Measurements from ENCODE around the gene YBEY. TPM values are rescaled to one million over a fixed set of nuclear protein-coding genes. Genes with fewer than 3 reads are reported as not detected.

The YBEY gene
- total and polyA plus RNA-seq, 4 donors = 7.6 to 32.1 (median 15.1) TPM

GRCh38 chr21:46264690-46265144 lies 21.4 kb upstream of the YBEY start:
- no peaks in the 10 kb centered on the region for H3K27me3 ChIP-seq (ENCODE audit: control insufficient read depth in 3 of 3, insufficient read depth in 3 of 3, low read length in 2 of 3)
- no peak for DNase-seq
- no peak for TF ChIP-seq CTCF (IDR thresholded peaks at IDR 0.05; ENCODE audit: control extremely low read depth, extremely low read depth)
- H3K4me3 ChIP-seq = no peak overlapping the region
- no peak for ATAC-seq (ENCODE audit: insufficient read depth, low FRiP score)
- no peak overlapping the region for H3K27ac ChIP-seq (ENCODE audit: low read depth in 1 of 2, low read length in 1 of 2)
- peaks cover 30 to 61% (median 48%) of the 10 kb centered on the region in 4 donors for H3K36me3 ChIP-seq (ENCODE audit: control insufficient read depth in 4 of 4, insufficient read depth in 4 of 4, low read length in 4 of 4)
- 93% methylated on average over 13 of the region's 13 CpGs for WGBS, 2 donors
- H3K9ac ChIP-seq (ENCODE audit: insufficient read depth in 1 of 2, low read length in 2 of 2) = no peak overlapping the region
- no peaks in the 10 kb centered on the region for H3K4me1 ChIP-seq (ENCODE audit: control insufficient read depth in 5 of 5, insufficient read depth in 5 of 5, low read length in 5 of 5)
- no peaks in the 10 kb centered on the region for H3K9me3 ChIP-seq (ENCODE audit: control insufficient read depth in 4 of 4, insufficient read depth in 3 of 4, low read length in 3 of 4)

- Histone ChIP-seq H3K27me3 (ENCODE audit: control insufficient read depth in 3 of 3, insufficient read depth in 3 of 3, low read length in 2 of 3) (no peaks in the 10 kb centered on the region), H3K9me3 (ENCODE audit: control insufficient read depth in 4 of 4, insufficient read depth in 3 of 4, low read length in 3 of 4) (no peaks in the 10 kb centered on the region), H3K4me1 (ENCODE audit: control insufficient read depth in 5 of 5, insufficient read depth in 5 of 5, low read length in 5 of 5) (no peaks in the 10 kb centered on the region), H3K9ac (ENCODE audit: insufficient read depth in 1 of 2, low read length in 2 of 2) (no peak overlapping the region), H3K4me3 (no peak overlapping the region), H3K27ac (ENCODE audit: low read depth in 1 of 2, low read length in 1 of 2) (no peak overlapping the region), H3K36me3 (ENCODE audit: control insufficient read depth in 4 of 4, insufficient read depth in 4 of 4, low read length in 4 of 4) (peaks cover 34 to 61% (median 47%) of the 10 kb centered on the region in 4 donors)
- DNase-seq (no peak), ATAC-seq (ENCODE audit: insufficient read depth, low FRiP score) (no peak)
- no peak for TF ChIP-seq CTCF (IDR thresholded peaks at IDR 0.05; ENCODE audit: control extremely low read depth, extremely low read depth)
- 82 to 83% methylated on average over 26 of the region's 26 CpGs for WGBS, 2 donors
These were observed 20.2 kb upstream of the YBEY start for GRCh38 chr21:46265736-46266525.

GRCh38 chr21:46266946-46267345 lies 19.2 kb upstream of the YBEY start:
- no peak overlapping the region for H3K4me3 ChIP-seq
- TF ChIP-seq CTCF (IDR thresholded peaks at IDR 0.05; ENCODE audit: control extremely low read depth, extremely low read depth) = no peak
- DNase-seq (no peak), ATAC-seq (ENCODE audit: insufficient read depth, low FRiP score) (no peak)
- no peaks in the 10 kb centered on the region for H3K4me1 ChIP-seq (ENCODE audit: control insufficient read depth in 5 of 5, insufficient read depth in 5 of 5, low read length in 5 of 5)
- peaks cover 31 to 57% (median 47%) of the 10 kb centered on the region in 4 donors for H3K36me3 ChIP-seq (ENCODE audit: control insufficient read depth in 4 of 4, insufficient read depth in 4 of 4, low read length in 4 of 4)
- H3K9me3 ChIP-seq (ENCODE audit: control insufficient read depth in 4 of 4, insufficient read depth in 3 of 4, low read length in 3 of 4) = no peaks in the 10 kb centered on the region
- H3K27me3 ChIP-seq (ENCODE audit: control insufficient read depth in 3 of 3, insufficient read depth in 3 of 3, low read length in 2 of 3) = no peaks in the 10 kb centered on the region
- 92 to 97% methylated on average over 19 of the region's 19 CpGs for WGBS, 2 donors
- no peak overlapping the region for H3K27ac ChIP-seq (ENCODE audit: low read depth in 1 of 2, low read length in 1 of 2)
- H3K9ac ChIP-seq (ENCODE audit: insufficient read depth in 1 of 2, low read length in 2 of 2) = no peak overlapping the region

All from lung (tissue), 12 donors.